HG02678 (cell line): Measurements from ENCODE around the gene TRIM14.
"Not testable (repeated sequence)": the region's sequence is repeated elsewhere in the genome, so short reads cannot be mapped to it uniquely, and the experiment has no call there.

Experiments used
- ATAC-seq: cut with Tn5 transposase; IDR thresholded peaks from one replicate; pipeline ENCODE4 v1.9.1; 2021; ENCODE audit warnings: mild to moderate bottlenecking, moderate library complexity; ENCODE audit not compliant: unreplicated experiment

Gene TRIM14

GRCh38 chr9:98085058-98085457 is 34.0 kb downstream of the TRIM14 start:
- no peak for ATAC-seq

DNA sequence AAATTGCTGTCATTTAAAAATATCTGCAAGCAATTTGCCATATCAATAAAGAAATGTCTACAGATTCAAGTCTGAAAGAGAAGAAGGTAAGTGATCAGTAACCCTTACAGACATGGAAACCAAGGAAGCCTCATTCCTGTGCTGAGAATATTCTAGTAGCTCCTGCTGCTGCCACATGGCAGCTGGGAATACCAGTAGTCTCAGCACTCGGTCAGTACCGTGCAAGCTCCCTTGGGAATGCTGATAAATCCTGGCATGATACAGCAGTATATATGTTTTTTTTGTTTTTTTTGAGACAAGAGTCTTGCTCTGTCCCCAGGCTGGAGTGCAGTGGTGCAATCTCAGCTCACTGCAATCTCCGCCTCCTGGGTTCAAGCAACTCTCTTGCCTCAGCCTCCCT is 34.6 kb downstream of the TRIM14 start:
- ATAC-seq = no peak

DNA sequence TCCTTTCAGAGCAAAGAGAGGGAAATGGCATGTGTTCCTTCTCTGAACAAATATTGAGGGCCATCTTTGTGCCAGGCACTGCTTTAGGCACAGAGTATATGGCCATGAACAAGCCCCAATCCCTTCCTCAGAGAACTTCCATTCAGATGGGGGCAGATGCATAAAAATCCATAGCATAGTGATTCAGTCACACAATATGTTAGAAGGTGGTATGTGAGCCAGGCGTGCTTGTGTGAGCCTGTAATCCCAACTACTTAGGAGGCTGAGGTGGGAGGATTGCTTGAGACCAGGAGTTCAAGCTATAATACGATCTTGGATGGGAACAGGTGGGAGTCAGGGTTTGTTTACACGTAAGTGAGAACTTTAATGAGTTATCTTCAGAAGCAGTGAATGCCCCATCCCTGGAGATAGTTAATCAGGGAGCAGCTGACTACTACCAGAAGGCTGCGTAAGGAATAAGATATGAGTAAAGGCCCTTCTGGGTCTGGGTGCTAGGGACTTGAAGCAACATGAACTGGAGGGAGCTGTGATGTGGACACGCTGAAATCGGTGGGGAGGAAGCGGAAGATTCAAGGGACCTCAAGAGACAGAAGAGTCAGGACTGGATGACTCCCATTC is 35.3 kb downstream of the TRIM14 start:
- ATAC-seq = no peak

GRCh38 chr9:98083061-98083501 is 35.9 kb downstream of the TRIM14 start:
- no peak for ATAC-seq

GRCh38 chr9:98081477-98082219 is 37.4 kb downstream of the TRIM14 start:
- ATAC-seq = no peak

- no peak for ATAC-seq
Observed at GRCh38 chr9:98080780-98081179, 38.2 kb downstream of the TRIM14 start.

GRCh38 chr9:98080326-98080725 is 38.7 kb downstream of the TRIM14 start:
- no peak for ATAC-seq

DNA sequence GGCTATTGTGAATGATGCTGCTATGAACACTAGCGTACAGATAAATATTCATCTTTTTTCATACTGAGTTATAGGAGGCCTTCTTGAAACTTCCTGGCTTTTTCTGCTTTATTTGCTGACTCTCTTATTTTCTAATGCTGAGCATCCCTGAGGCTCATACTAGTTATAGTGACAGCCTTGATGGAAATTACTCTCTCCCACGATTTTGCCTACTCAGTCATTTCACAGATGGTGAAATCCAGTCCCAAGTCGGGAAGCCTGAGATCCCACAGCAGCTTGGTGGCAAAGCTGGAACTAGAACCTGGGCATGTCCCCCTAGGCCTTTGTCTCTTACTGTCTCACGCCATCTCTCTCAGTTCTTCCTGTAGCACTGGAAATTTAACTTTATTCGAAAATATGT is 40.1 kb downstream of the TRIM14 start:
- no peak for ATAC-seq

- ATAC-seq = not testable (repeated sequence)
Observed at GRCh38 chr9:98076514-98076890, 42.5 kb downstream of the TRIM14 start.

GRCh38 chr9:98075332-98075805 is 43.7 kb downstream of the TRIM14 start:
- ATAC-seq = no peak

GRCh38 chr9:98074115-98074990 is 44.7 kb downstream of the TRIM14 start:
- no peak for ATAC-seq

GRCh38 chr9:98071737-98072136 is 47.3 kb downstream of the TRIM14 start:
- no peak for ATAC-seq

- no peak for ATAC-seq
Observed at GRCh38 chr9:98070704-98071103, 48.3 kb downstream of the TRIM14 start.

- ATAC-seq = no peak
Observed at GRCh38 chr9:98069551-98069950, 49.5 kb downstream of the TRIM14 start.

DNA sequence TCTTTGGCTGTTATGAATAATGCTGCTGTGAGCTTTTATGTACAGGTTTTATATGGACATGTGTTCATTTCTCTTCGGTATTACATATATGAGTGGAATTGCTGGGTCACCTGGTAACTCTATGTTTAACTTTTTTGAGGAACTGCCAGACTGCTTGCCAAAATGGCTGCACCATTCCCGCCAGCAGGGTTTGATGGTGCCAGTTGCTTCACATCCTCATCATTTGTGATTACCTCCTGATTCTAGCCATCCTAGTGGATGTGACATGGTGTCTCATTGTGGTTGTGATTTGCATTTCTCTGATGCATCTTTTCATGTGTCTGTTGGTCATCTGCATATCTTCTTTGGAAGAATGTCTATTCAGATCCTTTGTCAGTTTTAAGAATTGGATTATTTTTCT is 51.8 kb downstream of the TRIM14 start:
- ATAC-seq = no peak

GRCh38 chr9:98066235-98066634 is 52.8 kb downstream of the TRIM14 start:
- no peak for ATAC-seq

DNA sequence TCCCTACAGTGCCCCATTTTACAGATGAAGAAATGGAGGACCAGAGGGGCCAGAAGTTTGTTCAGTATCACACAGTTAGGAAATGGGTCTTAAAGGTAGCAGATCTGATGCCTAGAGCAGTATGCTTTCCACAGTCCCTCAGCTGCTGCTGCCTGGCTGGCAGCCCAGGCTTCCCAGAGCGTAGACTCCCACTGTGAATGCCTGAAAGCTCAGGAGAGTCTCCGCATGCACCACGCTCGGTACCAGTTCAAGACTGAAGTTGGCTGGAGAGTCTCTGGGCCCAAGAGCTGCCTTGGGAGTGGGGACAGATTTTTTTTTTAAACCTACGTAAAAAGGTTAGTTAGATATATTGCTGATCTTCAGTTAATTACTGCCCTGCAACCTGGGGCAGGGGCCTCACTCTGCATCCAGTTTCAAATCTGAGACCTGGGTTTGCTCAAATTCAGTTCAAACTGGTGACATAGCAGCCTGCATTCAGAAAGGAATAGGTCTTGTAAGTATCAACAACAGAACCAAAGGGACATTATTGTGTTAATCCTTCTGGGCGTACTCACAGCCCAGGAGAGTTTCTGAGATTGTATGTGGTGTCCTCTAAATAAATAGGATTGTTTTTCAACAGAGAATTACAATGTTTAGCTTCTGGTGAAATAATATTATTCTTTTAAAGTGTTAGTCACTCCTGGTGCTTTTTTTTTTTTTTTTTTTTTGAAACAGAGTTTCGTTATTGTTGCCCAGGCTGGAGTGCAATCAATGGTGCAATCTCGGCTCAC is 54.2 kb downstream of the TRIM14 start:
- no peak for ATAC-seq

DNA sequence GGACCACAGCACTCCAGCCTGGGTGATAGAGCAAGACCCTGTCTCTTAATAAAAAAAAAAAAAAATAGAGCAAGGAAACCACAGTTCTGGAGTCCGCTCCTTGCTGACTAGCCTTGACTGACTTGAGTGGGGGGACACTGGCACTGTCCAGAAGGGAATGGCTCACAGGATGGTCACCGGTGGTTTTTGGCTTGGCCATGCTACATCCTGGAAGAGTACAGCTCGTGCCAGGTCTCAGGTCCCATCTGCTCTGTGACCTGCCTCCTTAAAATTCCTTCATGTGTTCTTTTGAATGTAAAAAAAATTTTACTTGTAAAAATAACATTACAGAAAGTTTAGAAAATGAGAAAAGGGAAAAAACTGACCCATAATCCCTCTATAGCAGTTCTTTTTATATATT is 56.9 kb downstream of the TRIM14 start:
- ATAC-seq = no peak

DNA sequence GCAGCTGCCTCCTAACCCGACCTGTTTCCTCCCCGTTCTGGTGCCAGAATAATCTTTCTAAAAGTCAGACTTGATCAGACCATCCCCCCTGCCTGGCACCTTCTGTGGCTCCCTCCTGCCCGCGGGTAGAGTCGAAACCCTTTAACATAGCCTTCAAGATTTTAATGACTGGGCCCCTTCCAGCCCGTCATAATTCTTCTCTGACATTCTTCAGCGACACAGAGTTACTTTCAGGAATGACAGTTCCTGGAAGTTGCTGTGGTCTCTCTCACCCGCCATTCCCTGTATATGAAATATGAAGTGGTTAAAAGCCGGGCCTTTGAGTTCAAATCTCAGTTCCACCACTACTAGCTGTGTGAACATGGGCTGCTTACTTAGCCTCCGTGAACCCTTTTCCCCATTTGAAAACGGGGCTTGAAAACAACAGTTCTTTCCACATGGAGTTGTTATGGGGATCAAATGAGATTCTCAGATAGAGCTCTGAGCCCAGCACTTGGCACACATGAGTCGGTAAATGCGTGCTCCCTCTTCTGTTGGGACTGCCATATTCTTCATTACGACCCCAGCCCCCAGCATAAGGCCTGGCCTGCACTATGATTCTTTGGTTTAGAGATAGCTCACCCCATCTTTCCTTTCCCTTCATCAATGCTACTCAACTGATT is 61.8 kb downstream of the TRIM14 start:
- ATAC-seq = no peak
